ENCODE results near the gene TSPAN6. TPM values are rescaled to one million over a fixed set of nuclear protein-coding genes. Genes with fewer than 3 reads are reported as not detected.
A peak's percentile ranks its signal among the peaks of the same experiment; 100 is the strongest.

The TSPAN6 gene
- total RNA-seq, 1 experiment from 2014 or later: 47.4 TPM

DNA sequence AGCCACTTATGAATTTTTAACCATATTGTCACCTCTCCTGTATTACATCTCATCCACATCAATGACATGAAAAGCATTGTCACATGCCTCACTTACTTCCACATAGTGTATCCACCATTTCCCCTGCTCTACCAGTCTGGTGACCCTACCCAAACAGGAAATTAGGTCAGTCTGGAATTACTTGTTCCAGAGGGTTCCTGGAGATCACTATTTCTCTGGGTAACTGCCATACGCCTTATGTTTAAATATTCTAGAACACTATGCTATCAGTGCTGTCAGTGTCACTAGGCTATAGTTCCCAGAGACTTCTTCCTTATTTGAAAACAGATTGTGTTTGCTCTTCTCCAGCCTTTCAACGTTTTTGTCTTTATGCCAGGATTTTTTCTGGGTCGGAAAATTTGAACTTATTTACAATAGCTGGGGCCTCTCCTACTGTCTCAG, 22.4 kb upstream of the TSPAN6 start:
- no peak for DNase-seq
- Histone ChIP-seq H3K9me2 (replicated peaks; ENCODE audit: low read length) (no peaks in the 10 kb centered on the region), H4K20me1 (ENCODE audit: low read length) (no peaks in the 10 kb centered on the region), H3K9me3 (ENCODE audit: low read length) (no peaks in the 10 kb centered on the region), H3K36me3 (ENCODE audit: low read depth, low read length) (no peaks in the 10 kb centered on the region), H2AFZ (ENCODE audit: low read length) (no peak overlapping the region), H3K27ac (ENCODE audit: low read length) (no peak overlapping the region), H3K4me2 (ENCODE audit: low read length) (peak overlapping the region; percentile 11; the same call in 1 of the 2 replicates), H3K4me1 (ENCODE audit: insufficient read depth, low read length) (peaks cover 20% of the 10 kb centered on the region), H3K27me3 (ENCODE audit: low read length) (no peaks in the 10 kb centered on the region), H3K4me3 (ENCODE audit: low read length) (no peak overlapping the region), H3K9ac (ENCODE audit: low read length) (no peak overlapping the region), H3F3A (ENCODE audit: low read length, unreplicated experiment) (no peaks in the 10 kb centered on the region), H3K79me2 (ENCODE audit: low read length) (no peaks in the 10 kb centered on the region)
- no peak for ATAC-seq
- ChIA-PET CTCF (no interaction called here), POLR2A (ENCODE audit: unreplicated experiment) (no interaction called here)
- no TSS peak for BruUV-seq (replicated peaks)
- intact Hi-C loops (cut with micrococcal nuclease): no loop called here
- no peak for TF ChIP-seq EZH2 (IDR thresholded peaks at IDR 0.05; ENCODE audit: low read length, unreplicated experiment)
- TF ChIP-seq EZH2phosphoT487 (IDR thresholded peaks at IDR 0.05; ENCODE audit: borderline replicate concordance, low read length): no peak
- TF ChIP-seq, protein P1, sequence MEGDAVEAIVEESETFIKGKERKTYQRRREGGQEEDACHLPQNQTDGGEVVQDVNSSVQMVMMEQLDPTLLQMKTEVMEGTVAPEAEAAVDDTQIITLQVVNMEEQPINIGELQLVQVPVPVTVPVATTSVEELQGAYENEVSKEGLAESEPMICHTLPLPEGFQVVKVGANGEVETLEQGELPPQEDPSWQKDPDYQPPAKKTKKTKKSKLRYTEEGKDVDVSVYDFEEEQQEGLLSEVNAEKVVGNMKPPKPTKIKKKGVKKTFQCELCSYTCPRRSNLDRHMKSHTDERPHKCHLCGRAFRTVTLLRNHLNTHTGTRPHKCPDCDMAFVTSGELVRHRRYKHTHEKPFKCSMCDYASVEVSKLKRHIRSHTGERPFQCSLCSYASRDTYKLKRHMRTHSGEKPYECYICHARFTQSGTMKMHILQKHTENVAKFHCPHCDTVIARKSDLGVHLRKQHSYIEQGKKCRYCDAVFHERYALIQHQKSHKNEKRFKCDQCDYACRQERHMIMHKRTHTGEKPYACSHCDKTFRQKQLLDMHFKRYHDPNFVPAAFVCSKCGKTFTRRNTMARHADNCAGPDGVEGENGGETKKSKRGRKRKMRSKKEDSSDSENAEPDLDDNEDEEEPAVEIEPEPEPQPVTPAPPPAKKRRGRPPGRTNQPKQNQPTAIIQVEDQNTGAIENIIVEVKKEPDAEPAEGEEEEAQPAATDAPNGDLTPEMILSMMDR (conservative IDR thresholded peaks at IDR 0.05; ENCODE audit: low read depth, low read length): no peak

DNA sequence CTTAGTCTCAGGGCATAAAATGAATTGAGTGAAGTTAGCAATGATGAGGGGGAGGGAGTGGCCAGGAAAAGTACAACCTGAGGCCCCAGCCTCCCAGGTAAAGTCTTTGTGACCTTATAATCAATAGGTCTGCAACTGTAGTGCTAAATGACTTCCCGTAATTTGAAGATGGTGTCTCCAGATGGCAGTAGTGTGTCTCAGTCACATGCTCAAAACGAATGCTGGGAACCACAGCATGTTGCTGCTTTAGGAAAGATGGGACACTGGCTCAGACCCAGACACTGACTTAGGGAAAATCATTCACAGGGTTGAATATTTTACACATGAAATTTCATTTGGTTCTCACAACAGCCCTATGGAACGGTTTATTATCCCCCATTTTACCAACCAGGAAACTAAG, 17.7 kb upstream of the TSPAN6 start:
- Histone ChIP-seq H3K4me1 (ENCODE audit: insufficient read depth, low read length) (peaks cover 22% of the 10 kb centered on the region), H4K20me1 (ENCODE audit: low read length) (no peaks in the 10 kb centered on the region), H3K4me2 (ENCODE audit: low read length) (no peak overlapping the region), H3K36me3 (ENCODE audit: low read depth, low read length) (no peaks in the 10 kb centered on the region), H3K9ac (ENCODE audit: low read length) (no peak overlapping the region), H3K27me3 (ENCODE audit: low read length) (no peaks in the 10 kb centered on the region), H2AFZ (ENCODE audit: low read length) (peak overlapping the region; percentile 7; the same call in 1 of the 2 replicates), H3K9me2 (replicated peaks; ENCODE audit: low read length) (no peaks in the 10 kb centered on the region), H3F3A (ENCODE audit: low read length, unreplicated experiment) (peaks cover under 1% of the 10 kb centered on the region), H3K27ac (ENCODE audit: low read length) (no peak overlapping the region), H3K79me2 (ENCODE audit: low read length) (no peaks in the 10 kb centered on the region), H3K9me3 (ENCODE audit: low read length) (no peaks in the 10 kb centered on the region), H3K4me3 (ENCODE audit: low read length) (no peak overlapping the region)
- no TSS peak for BruUV-seq (replicated peaks)
- DNase-seq (peak; percentile 53), ATAC-seq (peak; percentile 69)
- TF ChIP-seq, protein P1 (conservative IDR thresholded peaks at IDR 0.05; ENCODE audit: low read depth, low read length): peak; percentile 51
- TF ChIP-seq EZH2 (IDR thresholded peaks at IDR 0.05; ENCODE audit: low read length, unreplicated experiment): no peak
- TF ChIP-seq EZH2phosphoT487 (IDR thresholded peaks at IDR 0.05; ENCODE audit: borderline replicate concordance, low read length): no peak
- ChIA-PET POLR2A (ENCODE audit: unreplicated experiment) (no interaction called here), CTCF (interaction anchor here (1.0 kb wide), 1 partner anchor 18 kb away, joined by 3 read pairs; no protein-coding TSS in a partner anchor)
- intact Hi-C loops (cut with micrococcal nuclease): no loop called here

DNA sequence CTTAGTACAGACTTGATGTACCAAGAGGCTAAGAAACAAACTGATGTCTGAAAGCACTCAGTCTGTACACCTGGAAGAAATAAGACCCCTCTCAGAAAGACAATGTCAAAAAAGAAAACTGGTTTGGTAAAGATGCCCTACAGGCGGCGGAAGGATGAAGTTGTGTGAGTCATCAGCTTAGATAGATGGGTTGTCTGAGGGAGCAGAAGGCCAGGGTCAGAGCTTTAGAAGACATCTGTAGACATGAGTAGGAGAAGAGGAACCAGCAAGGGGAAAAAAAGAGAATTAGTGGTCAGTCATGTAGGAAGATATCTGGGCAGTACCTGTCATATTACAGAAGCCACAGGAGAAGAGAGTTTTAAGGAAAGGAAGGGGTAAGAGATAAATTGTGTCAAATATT, 15.7 kb upstream of the TSPAN6 start:
- Histone ChIP-seq H3F3A (ENCODE audit: low read length, unreplicated experiment) (peaks cover 7% of the 10 kb centered on the region), H3K27me3 (ENCODE audit: low read length) (no peaks in the 10 kb centered on the region), H4K20me1 (ENCODE audit: low read length) (no peaks in the 10 kb centered on the region), H3K36me3 (ENCODE audit: low read depth, low read length) (no peaks in the 10 kb centered on the region), H2AFZ (ENCODE audit: low read length) (no peak overlapping the region), H3K4me1 (ENCODE audit: insufficient read depth, low read length) (peaks cover 35% of the 10 kb centered on the region), H3K4me2 (ENCODE audit: low read length) (no peak overlapping the region), H3K27ac (ENCODE audit: low read length) (no peak overlapping the region), H3K4me3 (ENCODE audit: low read length) (no peak overlapping the region), H3K9ac (ENCODE audit: low read length) (no peak overlapping the region), H3K79me2 (ENCODE audit: low read length) (0 out of 2 replicates have a peak, but pooled peaks cover under 1% of the 10 kb centered on the region), H3K9me2 (replicated peaks; ENCODE audit: low read length) (no peaks in the 10 kb centered on the region), H3K9me3 (ENCODE audit: low read length) (no peaks in the 10 kb centered on the region)
- no peak for TF ChIP-seq EZH2 (IDR thresholded peaks at IDR 0.05; ENCODE audit: low read length, unreplicated experiment)
- no peak for TF ChIP-seq EZH2phosphoT487 (IDR thresholded peaks at IDR 0.05; ENCODE audit: borderline replicate concordance, low read length)
- TF ChIP-seq, protein P1 (conservative IDR thresholded peaks at IDR 0.05; ENCODE audit: low read depth, low read length): no peak
- no peak for DNase-seq
- no peak for ATAC-seq
- intact Hi-C loops (cut with micrococcal nuclease): no loop called here
- no TSS peak for BruUV-seq (replicated peaks)
- POLR2A ChIA-PET (ENCODE audit: unreplicated experiment): interaction anchor here (0.5 kb wide), 1 partner anchor 32 kb away, joined by 4 read pairs; no protein-coding TSS in a partner anchor
- CTCF ChIA-PET: no interaction called here

Data from PC-3 (cell line).